K562 (cell line): ENCODE measurements around the gene MRNIP. TPM values are rescaled to one million over a fixed set of nuclear protein-coding genes. Genes with fewer than 3 reads are reported as not detected.

Source experiments
- BACH1 ChIP-seq: fragments of 200-800 bp; sonication (Bioruptor generic); IDR thresholded peaks from 2 replicates; pipeline ENCODE4 v1.6.1; 2016; ENCODE audit warnings: missing genetic modification characterization, missing compliant biosample characterization
- CBX3 ChIP-seq, 2 experiments: IDR thresholded peaks; 1 replicate in 1 of 2; 2 replicates in 1 of 2; pipeline ENCODE4 v1.6.1; 2012; ENCODE audit warnings: inconsistent platforms in 2 of 2, low read length in 2 of 2, borderline replicate concordance in 1 of 2, control low read depth in 1 of 2
- CBX8 ChIP-seq: fragments of 200-600 bp; sonication (generic); IDR thresholded peaks from 2 replicates; pipeline ENCODE4 v1.6.1; 2012; ENCODE audit warnings: borderline replicate concordance, mixed run types, low read depth, mild to moderate bottlenecking, moderate library complexity, mixed read lengths, low read length, control low read depth, inconsistent platforms; ENCODE audit not compliant: poor library complexity, severe bottlenecking; ENCODE audit errors: extremely low read depth
- DACH1 ChIP-seq: fragments of 450-650 bp; IDR thresholded peaks from 2 replicates; pipeline ENCODE4 v1.6.1; 2018; ENCODE audit not compliant: partially characterized antibody
- GTF2A2 ChIP-seq: IDR thresholded peaks from 2 replicates; pipeline ENCODE4 v1.6.1; 2016; ENCODE audit warnings: mild to moderate bottlenecking, missing genetic modification characterization, missing compliant biosample characterization
- HDAC1 ChIP-seq, 2 experiments: fragments of 450-650 bp; IDR thresholded peaks; 2 replicates each; pipeline ENCODE4 v1.6.1; 2016 to 2017; ENCODE audit warnings: inconsistent platforms in 1 of 2, mild to moderate bottlenecking in 1 of 2, moderate library complexity in 1 of 2
- HDAC3 ChIP-seq: fragments of 450-650 bp; IDR thresholded peaks from 2 replicates; pipeline ENCODE4 v1.6.1; 2018; ENCODE audit warnings: borderline replicate concordance, mild to moderate bottlenecking, moderate library complexity; ENCODE audit not compliant: partially characterized antibody
- HMG20B ChIP-seq: fragments of 250-450 bp; sonication (Bioruptor Pico); IDR thresholded peaks from 2 replicates; pipeline ENCODE4 v1.5.0; 2021; ENCODE audit warnings: mild to moderate bottlenecking
- MCM2 ChIP-seq: fragments of 450-650 bp; IDR thresholded peaks from 2 replicates; pipeline ENCODE4 v1.6.1; 2017; ENCODE audit warnings: low read depth, mild to moderate bottlenecking
- MCM3 ChIP-seq: fragments of 450-650 bp; IDR thresholded peaks from 2 replicates; pipeline ENCODE4 v1.6.1; 2016
- MED1 ChIP-seq: sonication (generic); formaldehyde crosslinking; IDR thresholded peaks from 2 replicates; pipeline ENCODE4 v1.8.1; 2023; ENCODE audit warnings: missing genetic modification reagents, borderline replicate concordance
- MTF1 ChIP-seq: fragments of 250-450 bp; sonication (Bioruptor Pico); IDR thresholded peaks from 2 replicates; pipeline ENCODE4 v1.9.0; 2021; ENCODE audit warnings: moderate library complexity, mild to moderate bottlenecking, inconsistent platforms, borderline replicate concordance
- POLR2AphosphoS5 ChIP-seq: IDR thresholded peaks from 2 replicates; pipeline ENCODE4 v1.6.1; 2011; ENCODE audit warnings: mild to moderate bottlenecking, low read depth, low read length, moderate library complexity; ENCODE audit not compliant: control insufficient read depth, insufficient read depth
- PPARD ChIP-seq: fragments of 250-450 bp; sonication (Bioruptor Pico); IDR thresholded peaks from 2 replicates; pipeline ENCODE4 v1.8.0; 2022; ENCODE audit warnings: inconsistent platforms, mild to moderate bottlenecking, moderate library complexity
- SAFB2 ChIP-seq: fragments of 200-400 bp; formaldehyde crosslinking; IDR thresholded peaks from 2 replicates; pipeline ENCODE4 v1.6.1; 2018; ENCODE audit warnings: borderline replicate concordance, low read length, low read depth, moderate library complexity; ENCODE audit not compliant: severe bottlenecking
- SIRT6 ChIP-seq: IDR thresholded peaks from one replicate; pipeline ENCODE4 v1.6.1; 2012; ENCODE audit warnings: low read depth, mild to moderate bottlenecking, control low read depth, inconsistent platforms, low read length, moderate library complexity
- SRSF3 ChIP-seq: fragments of 200-400 bp; formaldehyde crosslinking; IDR thresholded peaks from 2 replicates; pipeline ENCODE4 v1.6.1; 2016; ENCODE audit warnings: mild to moderate bottlenecking, low read length, moderate library complexity; ENCODE audit not compliant: insufficient read depth
- TFAM ChIP-seq: fragments of 250-450 bp; sonication (Bioruptor Pico); conservative IDR thresholded peaks from 2 replicates; pipeline ENCODE4 v1.5.0; 2021; ENCODE audit warnings: mild to moderate bottlenecking, moderate library complexity
- TRIM28 ChIP-seq: fragments of 450-650 bp; IDR thresholded peaks from 2 replicates; pipeline ENCODE4 v1.6.1; 2017
- TSHZ1 ChIP-seq: fragments of 250-450 bp; sonication (Bioruptor Pico); IDR thresholded peaks from 2 replicates; pipeline ENCODE4 v1.4.0; 2020; ENCODE audit warnings: mild to moderate bottlenecking, moderate library complexity
- ZNF589 ChIP-seq: fragments of 200-800 bp; sonication (Bioruptor generic); IDR thresholded peaks from 2 replicates; pipeline ENCODE4 v1.6.1; 2016; ENCODE audit warnings: low read depth, missing genetic modification characterization, missing compliant biosample characterization
- ZNF778 ChIP-seq: fragments of 450-650 bp; formaldehyde crosslinking; IDR thresholded peaks from 2 replicates; pipeline ENCODE4 v1.4.0; 2020; ENCODE audit warnings: mild to moderate bottlenecking, moderate library complexity
- ZZZ3 ChIP-seq: fragments of 450-650 bp; IDR thresholded peaks from 2 replicates; pipeline ENCODE4 v1.6.1; 2016; ENCODE audit warnings: antibody characterized with exemption, mild to moderate bottlenecking, moderate library complexity
- polyA plus RNA-seq, 8 experiments: library from polyadenylated mRNA; depleted of rRNA in 4 of 8; stranded (reverse) in 5 of 8; unstranded in 3 of 8; fragments of >200 nt; fragmentation: Nextera tagmentation in 2 of 8; fragmentation: Illumina TruSeq in 1 of 8; extraction: Ambion mirVana in 2 of 8; extraction: Trizol in 1 of 8; gene quantifications; 2 replicates each; pipeline versions ENCODE4 v1.2.1 to v1.2.3, GENCODE V29; 2011 to 2014; ENCODE audit warnings: inconsistent platforms in 1 of 8, missing spikeins in 1 of 8
- total RNA-seq, 7 experiments: library from RNA; depleted of rRNA in 6 of 7; stranded (reverse); fragments of >200 nt in 6 of 7; fragmentation: Illumina TruSeq in 2 of 7; extraction: Trizol in 2 of 7; gene quantifications; 2 replicates each; pipeline versions ENCODE4 v1.2.1 to v1.2.3, GENCODE V29; 2011 to 2021; ENCODE audit warnings: low replicate concordance in 1 of 7
- TF ChIP-seq, protein P1 (sequence below): fragments of 250-450 bp; sonication (Bioruptor Pico); IDR thresholded peaks from 2 replicates; pipeline ENCODE4 v1.5.0; 2021

Gene MRNIP
- total and polyA plus RNA-seq, 9 of the 15 experiments (the other 6 are each of a cell fraction or from before 2014, with no cell fraction given) = 3.6 to 39.0 (median 16.8) TPM

- TF ChIP-seq HDAC3 (peak; percentile 91), ZNF778 (CRISPR knock-in tag) (no peak), SAFB2 (no peak), CBX8 (no peak), MCM2 (no peak), CBX3 (IDR thresholded peaks at IDR 0.05; ENCODE audit: borderline replicate concordance in 1 of 2, low read length in 2 of 2) (no peak), MCM3 (no peak), SIRT6 (no peak), ZZZ3 (no peak), SRSF3 (no peak), HDAC1 (IDR thresholded peaks at IDR 0.05) (peak in 1 of 2 experiments; percentile 76; a peak in 3 of 4 replicates), MTF1 (CRISPR knock-in tag) (no peak), PPARD (CRISPR knock-in tag) (no peak), ZNF589 (CRISPR knock-in tag) (peak; percentile 0; the same call in 1 of the 2 replicates), POLR2AphosphoS5 (peak; percentile 44; the same call in 1 of the 2 replicates), TSHZ1 (CRISPR knock-in tag) (no peak), HMG20B (CRISPR knock-in tag) (no peak), BACH1 (tag) (no peak), GTF2A2 (tag) (no peak), DACH1 (peak; percentile 72), TRIM28 (no peak), MED1 (CRISPR knock-in tag) (no peak), TFAM (CRISPR knock-in tag) (no peak)
- TF ChIP-seq, protein P1, sequence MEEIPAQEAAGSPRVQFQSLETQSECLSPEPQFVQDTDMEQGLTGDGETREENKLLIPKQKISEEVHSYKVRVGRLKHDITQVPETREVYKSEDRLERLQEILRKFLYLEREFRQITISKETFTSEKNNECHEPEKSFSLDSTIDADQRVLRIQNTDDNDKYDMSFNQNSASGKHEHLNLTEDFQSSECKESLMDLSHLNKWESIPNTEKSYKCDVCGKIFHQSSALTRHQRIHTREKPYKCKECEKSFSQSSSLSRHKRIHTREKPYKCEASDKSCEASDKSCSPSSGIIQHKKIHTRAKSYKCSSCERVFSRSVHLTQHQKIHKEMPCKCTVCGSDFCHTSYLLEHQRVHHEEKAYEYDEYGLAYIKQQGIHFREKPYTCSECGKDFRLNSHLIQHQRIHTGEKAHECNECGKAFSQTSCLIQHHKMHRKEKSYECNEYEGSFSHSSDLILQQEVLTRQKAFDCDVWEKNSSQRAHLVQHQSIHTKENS (CRISPR knock-in tag) = no peak
These were observed 39.8 kb downstream of the MRNIP start (continued) for GRCh38 chr5:179818746-179819295.
